Mucosa of descending colon (tissue), 3 donors: ENCODE data around the gene PRR16. TPM values are rescaled to one million over a fixed set of nuclear protein-coding genes. Genes with fewer than 3 reads are reported as not detected.
A peak's percentile ranks its signal among the peaks of the same experiment; 100 is the strongest.

Source experiments
- ATAC-seq: fragments of 200-7000 bp; cut with Tn5 transposase; one replicate; pipeline ENCODE4 v1.9.1; 2020; ENCODE audit warnings: mild to moderate bottlenecking, moderate library complexity
- DNase-seq, 3 donors: peaks; one replicate each; pipeline ENCODE4 v3.0.0-alpha.2; 2020
- H3K36me3 ChIP-seq: fragments of 200-600 bp; one replicate; pipeline ENCODE4 v1.8.0; 2021; ENCODE audit warnings: low read depth, mild to moderate bottlenecking
- H3K4me1 ChIP-seq: fragments of 200-600 bp; one replicate; pipeline ENCODE4 v1.8.0; 2021; ENCODE audit warnings: low read depth, mild to moderate bottlenecking
- H3K4me3 ChIP-seq: fragments of 200-600 bp; one replicate; pipeline ENCODE4 v1.8.0; 2021; ENCODE audit warnings: mild to moderate bottlenecking
- H3K9me3 ChIP-seq: fragments of 200-600 bp; one replicate; pipeline ENCODE4 v1.8.0; 2021; ENCODE audit warnings: mild to moderate bottlenecking
- CTCF ChIP-seq: fragments of 200-600 bp; IDR thresholded peaks from one replicate; pipeline ENCODE4 v1.8.0; 2022; ENCODE audit warnings: antibody characterized with exemption, mild to moderate bottlenecking
- intact Hi-C, 2 donors: fragments of 100-400 bp; cut with DNase I in 1 of 2; cut with micrococcal nuclease in 1 of 2; formaldehyde crosslinking; loops; one replicate each; pipeline versions ENCODE4 v1.11.0 to v1.11.1; 2022; cut with DNase I, micrococcal nuclease
- total RNA-seq, 3 donors: library from RNA; stranded (reverse); fragmentation: NEBNext Ultra II Directional in 2 of 3; extraction: Animal tissue kit (Norgen Biotek cat#: 25700) in 2 of 3; gene quantifications; one replicate each; pipeline versions ENCODE4 v1.2.1 to v1.2.4, GENCODE V29; 2021 to 2023
- donor health status: DM: no; HTN: no; CAD: no; lungs with moderate emphysema.
- donor health status: DM: no; HTN: no; CAD: no.
- donor health status: DM: no; HTN: yes; CAD: no.

Gene PRR16
- total RNA-seq, 3 donors from 2014 or later, result 0.69 to 2.9 (median 1.9) TPM

GRCh38 chr5:120464627-120465435, 731 bp downstream of the PRR16 start:
- intact Hi-C loops, result no loop called here

GRCh38 chr5:120465436-120465961, 1.4 kb downstream of the PRR16 start:
- DNase-seq, result peak; percentile 21 to 47 (median 25)
- intact Hi-C loops, result no loop called here
- Histone ChIP-seq H3K36me3 (no peaks in the 10 kb centered on the region), H3K9me3 (no peaks in the 10 kb centered on the region), H3K4me3 (no peak overlapping the region), H3K4me1 (peaks cover 9% of the 10 kb centered on the region)
- TF ChIP-seq CTCF, result no peak
- ATAC-seq, result peak; percentile 26

More at GRCh38 chr5:120464627-120465435, 731 bp downstream of the PRR16 start:
- peaks cover 9% of the 10 kb centered on the region for H3K4me1 ChIP-seq
- no peak for TF ChIP-seq CTCF
- no peaks in the 10 kb centered on the region for H3K9me3 ChIP-seq
- DNase-seq (peak; percentile 15 to 48 (median 28)), ATAC-seq (peak; percentile 51)
- no peak overlapping the region for H3K4me3 ChIP-seq
- H3K36me3 ChIP-seq, result no peaks in the 10 kb centered on the region

GRCh38 chr5:120466341-120467006, 2.4 kb downstream of the PRR16 start:
- no peak overlapping the region for H3K4me3 ChIP-seq

GRCh38 chr5:120471971-120472370, 7.9 kb downstream of the PRR16 start:
- no peaks in the 10 kb centered on the region for H3K4me1 ChIP-seq
- DNase-seq (no peak), ATAC-seq (no peak)
- no peaks in the 10 kb centered on the region for H3K9me3 ChIP-seq
- no peak overlapping the region for H3K4me3 ChIP-seq
- no peaks in the 10 kb centered on the region for H3K36me3 ChIP-seq
- no peak for TF ChIP-seq CTCF
- intact Hi-C loops, result no loop called here

More at GRCh38 chr5:120466341-120467006, 2.4 kb downstream of the PRR16 start:
- DNase-seq (no peak), ATAC-seq (no peak)
- no peak for TF ChIP-seq CTCF
- intact Hi-C loops, result no loop called here
- Histone ChIP-seq H3K4me1 (peaks cover 9% of the 10 kb centered on the region), H3K9me3 (no peaks in the 10 kb centered on the region), H3K36me3 (no peaks in the 10 kb centered on the region)

- ATAC-seq (no peak), DNase-seq (no peak)
- H3K4me3 ChIP-seq, result no peak overlapping the region
- intact Hi-C loops, result no loop called here
- no peaks in the 10 kb centered on the region for H3K36me3 ChIP-seq
- no peaks in the 10 kb centered on the region for H3K4me1 ChIP-seq
- no peak for TF ChIP-seq CTCF
- H3K9me3 ChIP-seq, result no peaks in the 10 kb centered on the region
These were observed 8.8 kb downstream of the PRR16 start for GRCh38 chr5:120472911-120473310.
